Vagina (tissue), 2 donors: ENCODE measurements around the gene STX5.

Source experiments
- CTCF ChIP-seq, 3 experiments: fragments of 450-650 bp in 2 of 3; fragments of 200-600 bp in 1 of 3; sonication (generic) in 1 of 3; IDR thresholded peaks; one replicate each; pipeline ENCODE4 v1.5.1; 2017 to 2019; ENCODE audit warnings: antibody characterized with exemption in 3 of 3, mild to moderate bottlenecking in 2 of 3, moderate library complexity in 2 of 3
- POLR2A ChIP-seq, 2 donors: fragments of 450-650 bp; IDR thresholded peaks; one replicate each; pipeline ENCODE4 v1.6.1; 2017; ENCODE audit warnings: antibody characterized with exemption in 2 of 2, mild to moderate bottlenecking in 2 of 2, moderate library complexity in 2 of 2
- POLR2AphosphoS5 ChIP-seq, 2 donors: sonication (generic); formaldehyde crosslinking; IDR thresholded peaks; one replicate each; pipeline ENCODE4 v1.9.0; 2017; ENCODE audit warnings: antibody characterized with exemption in 2 of 2, mild to moderate bottlenecking in 2 of 2, low read depth in 1 of 2; ENCODE audit not compliant: insufficient read depth in 1 of 2

GRCh38 chr11:62860835-62861563 lies 29.1 kb upstream of the STX5 start:
- TF ChIP-seq POLR2A (IDR thresholded peaks at IDR 0.05) (no peak), POLR2AphosphoS5 (IDR thresholded peaks at IDR 0.05; ENCODE audit: insufficient read depth in 1 of 2, low read depth in 1 of 2) (no peak), CTCF (IDR thresholded peaks at IDR 0.05) (no peak)
